Measurements from ENCODE around the gene ASB1. TPM values are rescaled to one million over a fixed set of nuclear protein-coding genes. Genes with fewer than 3 reads are reported as not detected.

ASB1 gene
- total RNA-seq, 2 experiments from 2014 or later = 34.5 to 35.6 TPM

DNA sequence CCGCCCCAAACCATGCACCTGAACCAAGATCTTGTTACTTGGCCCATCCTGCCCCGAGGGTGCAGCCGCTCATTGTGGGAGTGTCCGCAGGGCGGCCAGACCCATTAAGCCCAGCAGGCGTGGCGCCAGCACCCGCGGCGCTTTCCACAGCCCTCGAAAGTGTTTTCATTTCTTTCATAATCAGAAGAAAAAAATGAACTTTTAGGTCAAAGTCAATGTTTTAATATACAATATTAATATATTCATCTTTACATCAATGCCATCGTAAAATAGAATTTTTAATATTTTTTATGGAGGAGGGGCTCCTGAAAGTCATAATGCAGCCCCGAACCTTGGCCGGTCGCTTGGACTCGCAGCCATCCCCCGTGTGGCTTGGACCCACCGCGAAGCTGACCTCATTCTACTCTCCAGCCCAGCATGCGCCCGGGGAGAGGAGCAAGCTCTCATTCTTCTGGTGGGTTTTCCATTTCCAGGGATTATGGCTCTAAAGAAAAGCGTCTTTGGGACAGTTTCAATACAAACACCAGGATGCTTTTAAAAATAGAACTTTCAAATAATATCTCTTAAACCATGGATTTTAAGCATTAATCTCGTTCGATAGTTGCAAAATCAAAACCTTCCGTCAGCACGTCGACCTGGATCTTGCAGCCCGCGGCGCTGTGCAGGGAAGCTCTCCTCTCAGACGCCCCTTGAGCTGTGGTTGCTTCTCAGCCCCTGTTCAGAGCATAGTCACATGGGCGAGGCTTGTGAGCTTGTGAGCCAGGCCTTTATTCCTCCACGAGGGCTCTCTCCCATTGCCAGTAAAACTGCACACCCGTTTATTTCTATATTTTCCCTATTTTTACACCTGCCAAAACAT, 17.2 kb upstream of the ASB1 start:
- Mint-ChIP-seq H3K4me3 (no peak overlapping the region), H3K36me3 (no peaks in the 10 kb centered on the region), H3K9me3 (ENCODE audit: low read depth) (no peaks in the 10 kb centered on the region), H3K27ac (no peak overlapping the region), H3K27me3 (no peaks in the 10 kb centered on the region), H3K4me1 (peaks cover 9% of the 10 kb centered on the region)
- ATAC-seq = no peak
- DNase-seq = no peak
- CTCF ChIA-PET = no interaction called here

- ATAC-seq (no peak), DNase-seq (peak; percentile 12)
- Mint-ChIP-seq H3K9me3 (ENCODE audit: low read depth) (peaks cover 5% of the 10 kb centered on the region), H3K36me3 (peaks cover 3% of the 10 kb centered on the region), H3K27me3 (no peaks in the 10 kb centered on the region), H3K27ac (no peak overlapping the region), H3K4me1 (peaks cover 8% of the 10 kb centered on the region), H3K4me3 (no peak overlapping the region)
- CTCF ChIA-PET = no interaction called here
Measured at GRCh38 chr2:238412067-238412767, 14.5 kb upstream of the ASB1 start.

DNA sequence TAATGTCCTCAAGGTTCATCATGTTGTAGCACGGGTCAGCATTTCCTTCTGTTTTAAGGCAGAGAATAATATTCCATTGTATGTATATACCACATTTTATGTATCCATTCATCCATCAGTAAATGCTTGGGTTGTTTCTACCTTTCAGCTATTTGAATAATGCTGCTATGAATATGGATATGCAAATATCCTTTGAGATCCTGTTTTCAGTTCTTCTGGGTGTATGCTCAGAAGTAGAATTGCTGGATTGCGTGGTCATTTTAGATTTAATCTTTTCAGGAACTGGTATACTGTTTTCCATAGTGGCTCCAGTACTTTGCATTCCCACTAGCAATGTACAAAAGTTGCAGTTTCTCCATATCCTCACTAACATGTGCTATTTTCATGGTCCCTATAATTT, 13.4 kb upstream of the ASB1 start:
- DNase-seq (no peak), ATAC-seq (no peak)
- peaks cover 3% of the 10 kb centered on the region for H3K36me3 Mint-ChIP-seq
- CTCF ChIA-PET = no interaction called here
- peaks cover 5% of the 10 kb centered on the region for H3K9me3 Mint-ChIP-seq (ENCODE audit: low read depth)
- H3K27me3 Mint-ChIP-seq = no peaks in the 10 kb centered on the region
- H3K4me3 Mint-ChIP-seq = no peak overlapping the region
- H3K27ac Mint-ChIP-seq = no peak overlapping the region
- peaks cover 8% of the 10 kb centered on the region for H3K4me1 Mint-ChIP-seq

DNA sequence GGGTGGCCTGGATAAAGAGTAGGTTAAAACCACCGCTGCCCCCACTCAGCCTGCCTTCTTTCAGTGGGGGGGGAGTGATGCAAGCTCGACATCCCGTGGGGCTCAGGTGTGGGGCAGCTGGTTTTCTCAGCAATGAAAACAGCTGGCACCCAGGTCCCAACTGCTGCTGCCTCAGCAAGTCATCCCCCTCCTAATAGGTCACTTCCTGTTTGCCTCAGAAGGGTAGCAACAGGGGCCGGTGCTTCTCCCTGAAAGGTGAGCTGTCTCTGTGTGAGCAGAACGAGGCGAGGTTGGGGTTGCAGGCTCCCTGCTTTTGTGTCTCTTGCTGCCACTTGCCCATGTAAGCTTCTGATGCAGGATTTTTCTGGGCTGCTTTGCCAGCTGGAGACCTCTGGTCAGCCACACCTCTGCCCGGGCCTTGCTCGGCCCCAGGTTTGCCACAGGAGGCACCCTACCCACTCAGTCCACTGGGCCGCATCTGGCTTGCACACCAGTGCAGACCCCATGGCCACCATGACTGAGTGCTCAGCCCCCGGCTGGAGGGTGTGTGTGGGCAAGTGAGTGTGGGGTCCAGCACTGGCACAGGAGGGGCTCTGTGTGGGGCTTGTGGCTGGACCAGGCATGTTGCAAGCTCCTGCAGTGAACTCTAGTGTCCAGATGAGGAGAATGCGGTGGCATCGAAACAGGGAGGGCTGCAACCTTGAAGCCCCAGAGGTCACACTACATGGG, 11.5 kb upstream of the ASB1 start:
- Mint-ChIP-seq H3K9me3 (ENCODE audit: low read depth) (peaks cover 5% of the 10 kb centered on the region), H3K27me3 (no peaks in the 10 kb centered on the region), H3K36me3 (peaks cover 3% of the 10 kb centered on the region), H3K27ac (no peak overlapping the region), H3K4me3 (no peak overlapping the region), H3K4me1 (peaks cover 8% of the 10 kb centered on the region)
- ATAC-seq (peak; percentile 53), DNase-seq (peak; percentile 54)
- CTCF ChIA-PET = interaction anchor here (1.6 kb wide), 1 partner anchor 24 kb away, joined by 3 read pairs; no protein-coding TSS in a partner anchor

DNA sequence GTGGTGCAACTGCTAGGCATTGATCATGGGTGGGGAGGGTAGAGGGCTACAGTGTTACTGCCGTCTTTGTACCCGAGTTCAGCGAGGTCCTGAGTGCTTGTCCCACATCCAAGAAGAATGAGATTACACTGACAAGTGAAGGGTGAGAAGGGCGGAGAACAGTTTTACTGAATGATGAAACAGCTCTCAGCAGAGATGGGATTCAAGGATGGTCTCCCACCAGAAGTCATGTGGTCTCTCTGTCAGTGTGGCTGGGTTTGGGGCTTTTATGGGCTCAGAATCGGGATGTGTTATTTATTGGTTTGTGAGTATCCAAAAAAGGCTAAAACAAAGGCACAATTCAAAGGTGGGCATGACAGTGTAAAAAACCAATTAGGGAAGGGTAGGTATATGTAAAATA, 10.8 kb upstream of the ASB1 start:
- Mint-ChIP-seq H3K36me3 (peaks cover 3% of the 10 kb centered on the region), H3K4me3 (no peak overlapping the region), H3K27ac (no peak overlapping the region), H3K27me3 (no peaks in the 10 kb centered on the region), H3K9me3 (ENCODE audit: low read depth) (peaks cover 5% of the 10 kb centered on the region), H3K4me1 (peaks cover 8% of the 10 kb centered on the region)
- CTCF ChIA-PET = no interaction called here
- ATAC-seq = no peak
- peak; percentile 12 for DNase-seq

DNA sequence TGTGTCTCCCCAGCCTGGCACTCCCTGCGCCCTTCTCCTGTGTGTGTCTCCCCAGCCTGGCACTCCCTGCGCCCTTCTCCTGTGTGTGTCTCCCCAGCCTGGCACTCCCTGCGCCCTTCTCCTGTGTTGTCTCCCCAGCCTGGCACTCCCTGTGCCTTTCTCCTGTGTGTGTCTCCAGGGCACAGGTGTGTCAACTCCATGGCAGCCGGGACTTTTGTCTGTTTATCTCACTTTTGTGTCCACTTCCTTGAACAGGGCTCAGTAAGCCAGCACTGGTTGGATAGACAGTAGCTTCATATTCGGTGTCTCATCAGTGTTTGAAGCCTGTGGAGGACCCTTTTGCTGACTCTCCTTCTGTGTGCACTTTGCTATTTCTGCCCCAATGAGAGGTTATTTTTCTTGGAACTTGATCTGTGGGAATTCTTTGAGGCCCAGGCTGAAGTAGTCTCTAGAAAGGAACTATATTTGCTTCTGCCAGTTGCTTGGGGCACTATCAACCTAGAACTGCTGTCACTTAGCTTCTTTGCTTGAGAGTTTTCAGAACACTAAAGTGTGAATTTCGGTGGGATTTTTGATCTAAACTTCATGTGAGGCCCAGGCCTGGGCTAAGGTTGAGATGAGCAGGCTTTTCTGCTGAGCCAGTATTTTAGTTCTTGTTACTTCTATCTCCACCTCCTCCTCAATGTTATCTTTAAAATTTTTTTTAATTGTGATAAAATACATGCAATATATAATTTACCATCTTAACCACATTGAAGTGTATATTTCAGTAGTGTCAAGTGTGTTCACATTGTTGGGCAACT, 8.3 kb upstream of the ASB1 start:
- Mint-ChIP-seq H3K9me3 (ENCODE audit: low read depth) (peaks cover 5% of the 10 kb centered on the region), H3K4me3 (no peak overlapping the region), H3K27ac (no peak overlapping the region), H3K27me3 (no peaks in the 10 kb centered on the region), H3K36me3 (peaks cover 3% of the 10 kb centered on the region), H3K4me1 (peaks cover 8% of the 10 kb centered on the region)
- ATAC-seq = no peak
- CTCF ChIA-PET = interaction anchor here (0.9 kb wide), 1 partner anchor 95 kb away, joined by 3 read pairs; no protein-coding TSS in a partner anchor
- DNase-seq = no peak

GRCh38 chr2:238418999-238419546, 7.7 kb upstream of the ASB1 start:
- no peaks in the 10 kb centered on the region for H3K27me3 Mint-ChIP-seq

GRCh38 chr2:238420442-238420841, 6.3 kb upstream of the ASB1 start:
- DNase-seq (no peak), ATAC-seq (no peak)
- Mint-ChIP-seq H3K27me3 (no peaks in the 10 kb centered on the region), H3K27ac (no peak overlapping the region), H3K36me3 (peaks cover 3% of the 10 kb centered on the region), H3K9me3 (ENCODE audit: low read depth) (peaks cover 5% of the 10 kb centered on the region), H3K4me3 (no peak overlapping the region), H3K4me1 (peaks cover 3% of the 10 kb centered on the region)
- CTCF ChIA-PET = no interaction called here

More at GRCh38 chr2:238418999-238419546, 7.7 kb upstream of the ASB1 start:
- ATAC-seq (no peak), DNase-seq (no peak)
- H3K36me3 Mint-ChIP-seq = peaks cover 3% of the 10 kb centered on the region
- H3K4me1 Mint-ChIP-seq = peaks cover 8% of the 10 kb centered on the region
- no peak overlapping the region for H3K27ac Mint-ChIP-seq
- H3K4me3 Mint-ChIP-seq = no peak overlapping the region
- CTCF ChIA-PET = interaction anchor here (0.9 kb wide), 1 partner anchor 94 kb away, joined by 3 read pairs; no protein-coding TSS in a partner anchor
- peaks cover 5% of the 10 kb centered on the region for H3K9me3 Mint-ChIP-seq (ENCODE audit: low read depth)

DNA sequence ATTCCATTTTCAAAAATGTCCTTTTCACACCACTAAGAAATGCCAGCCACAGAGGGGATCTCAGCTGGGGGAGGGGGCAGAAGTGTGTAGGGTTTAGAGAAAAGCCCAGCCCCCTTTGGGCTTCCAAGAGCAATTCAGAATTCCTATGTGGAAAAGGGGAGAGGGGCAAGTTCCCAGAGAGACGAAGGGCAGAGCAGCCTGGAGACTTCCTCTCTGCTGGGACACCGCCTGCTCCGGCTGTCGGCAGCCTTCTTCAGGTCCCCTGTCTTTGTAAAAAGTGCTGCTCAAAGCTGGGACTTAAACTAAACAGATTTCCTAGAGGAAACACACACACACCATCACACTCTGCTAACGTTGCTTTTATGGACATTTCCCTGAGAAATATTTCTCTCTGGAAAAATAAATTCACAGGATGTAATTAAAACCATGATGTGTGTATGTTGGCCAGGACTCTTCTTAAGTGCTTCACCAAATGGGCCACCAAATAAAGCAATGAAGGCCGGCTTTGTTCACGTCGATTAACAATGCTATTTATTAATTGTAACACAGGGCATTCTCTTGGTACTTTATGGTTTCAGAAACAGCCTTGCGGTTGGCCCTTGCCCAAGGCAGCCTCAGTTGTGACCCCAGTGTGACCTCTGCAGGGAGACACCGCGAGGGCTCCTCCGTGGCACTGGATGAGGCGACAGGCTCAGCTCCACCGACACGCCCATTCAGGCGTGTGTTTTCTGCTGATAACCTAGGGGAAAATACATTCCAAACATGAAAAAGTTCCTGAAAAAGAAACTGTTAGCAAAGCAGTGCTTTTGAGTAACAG, 5.6 kb upstream of the ASB1 start:
- no peaks in the 10 kb centered on the region for H3K27me3 Mint-ChIP-seq
- CTCF ChIA-PET = no interaction called here
- H3K27ac Mint-ChIP-seq = no peak overlapping the region
- no peak for ATAC-seq
- no peak overlapping the region for H3K4me3 Mint-ChIP-seq
- DNase-seq = no peak
- H3K9me3 Mint-ChIP-seq (ENCODE audit: low read depth) = peaks cover 5% of the 10 kb centered on the region
- peaks cover 7% of the 10 kb centered on the region for H3K4me1 Mint-ChIP-seq
- peaks cover 2% of the 10 kb centered on the region for H3K36me3 Mint-ChIP-seq

DNA sequence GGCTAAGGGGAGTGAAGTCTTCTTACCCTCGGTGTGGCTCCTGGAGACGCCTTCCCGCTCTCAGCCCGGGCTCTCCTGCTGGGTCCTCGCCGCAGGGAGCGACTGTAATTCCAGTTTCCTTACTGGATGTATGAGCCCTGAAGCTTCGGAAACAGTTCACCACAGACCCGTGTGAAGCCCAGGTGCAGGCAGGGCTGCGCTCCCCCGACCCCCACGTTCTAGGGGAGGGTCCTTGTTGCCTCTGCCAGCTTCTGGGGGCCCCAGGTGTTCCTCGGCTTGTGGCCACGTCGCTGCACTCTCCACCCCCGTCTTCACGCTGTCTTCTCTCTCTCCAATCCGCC, 5.1 kb upstream of the ASB1 start:
- ATAC-seq (no peak), DNase-seq (no peak)
- Mint-ChIP-seq H3K27me3 (no peaks in the 10 kb centered on the region), H3K36me3 (no peaks in the 10 kb centered on the region), H3K4me1 (peaks cover 9% of the 10 kb centered on the region), H3K9me3 (ENCODE audit: low read depth) (peaks cover 2% of the 10 kb centered on the region), H3K27ac (no peak overlapping the region), H3K4me3 (no peak overlapping the region)
- CTCF ChIA-PET = no interaction called here

DNA sequence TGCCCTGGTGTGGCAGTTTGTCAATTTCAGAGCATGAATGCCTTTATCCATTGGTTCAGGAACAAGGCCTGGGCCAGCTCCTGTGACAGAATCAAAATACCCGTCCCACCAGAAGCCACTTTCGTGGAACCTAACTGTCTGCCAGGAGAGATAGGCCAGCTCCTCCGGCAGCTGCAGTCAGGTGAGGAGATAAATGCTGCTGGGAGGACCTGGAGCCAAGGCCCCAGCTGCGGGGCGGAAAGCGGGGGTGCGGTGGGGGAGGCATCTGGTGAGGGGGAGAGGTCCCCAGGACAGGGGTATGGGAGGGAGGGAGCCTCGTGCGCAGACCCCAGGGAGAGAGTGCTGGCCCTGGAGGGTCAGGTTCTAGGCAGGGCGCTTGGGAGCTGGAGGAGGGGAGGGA, 4.4 kb upstream of the ASB1 start:
- ATAC-seq = no peak

DNA sequence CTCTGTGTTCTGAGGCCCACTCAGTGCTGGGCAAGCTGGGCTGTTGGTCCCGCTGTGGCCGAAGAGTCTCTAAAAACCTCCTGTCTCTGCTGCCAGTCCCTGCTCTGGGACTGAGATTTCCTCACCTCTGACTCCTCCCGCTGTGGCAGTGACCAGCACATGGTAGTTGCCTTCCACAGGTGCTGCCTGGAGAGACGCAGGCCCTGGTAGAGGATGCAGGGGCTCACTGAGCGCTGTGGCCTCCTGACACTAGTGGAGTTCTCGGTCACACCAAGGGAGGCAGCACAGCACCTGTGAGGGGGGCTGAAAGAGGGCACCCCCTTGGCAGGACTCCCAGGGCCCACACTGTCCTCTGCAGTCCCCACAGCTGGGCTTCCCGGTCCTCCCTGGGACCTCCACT, 3.8 kb upstream of the ASB1 start:
- H3K9me3 Mint-ChIP-seq (ENCODE audit: low read depth) = no peaks in the 10 kb centered on the region
- peaks cover 2% of the 10 kb centered on the region for H3K36me3 Mint-ChIP-seq
- no peak for DNase-seq
- H3K4me1 Mint-ChIP-seq = peaks cover 17% of the 10 kb centered on the region
- H3K27me3 Mint-ChIP-seq = no peaks in the 10 kb centered on the region
- CTCF ChIA-PET = interaction anchor here (1.1 kb wide), 1 partner anchor 33 kb away, joined by 3 read pairs; no protein-coding TSS in a partner anchor
- no peak overlapping the region for H3K4me3 Mint-ChIP-seq
- no peak overlapping the region for H3K27ac Mint-ChIP-seq
- ATAC-seq = no peak

More for the DNA sequence above, 4.4 kb upstream of the ASB1 start:
- Mint-ChIP-seq H3K27me3 (no peaks in the 10 kb centered on the region), H3K27ac (no peak overlapping the region), H3K4me3 (no peak overlapping the region), H3K9me3 (ENCODE audit: low read depth) (no peaks in the 10 kb centered on the region), H3K36me3 (no peaks in the 10 kb centered on the region), H3K4me1 (peaks cover 10% of the 10 kb centered on the region)
- CTCF ChIA-PET = interaction anchor here (0.6 kb wide), 1 partner anchor 46 kb away, joined by 3 read pairs; no protein-coding TSS in a partner anchor
- no peak for DNase-seq
